ENCODE results near the gene DNAJC16.

- TF ChIP-seq EZH2phosphoT487 (IDR thresholded peaks at IDR 0.05; ENCODE audit: borderline replicate concordance, low read depth, low read length), result no peak
- no peak for TF ChIP-seq CTCF (conservative IDR thresholded peaks at IDR 0.05; ENCODE audit: low read length)
Measured at GRCh38 chr1:15605398-15606383, 79.0 kb downstream of the DNAJC16 start.

Measured in OCI-LY7 (cell line).